Mononuclear cell (primary cell): ENCODE results near the gene DHRS3. TPM values are rescaled to one million over a fixed set of nuclear protein-coding genes. Genes with fewer than 3 reads are reported as not detected.
"Not testable (repeated sequence)": the region's sequence is repeated elsewhere in the genome, so short reads cannot be mapped to it uniquely, and the experiment has no call there.

ENCODE experiments used
- H3K27me3 ChIP-seq: 2 replicates; pipeline ENCODE4 v1.6.0; 2011; ENCODE audit warnings: low read length, control low read depth; ENCODE audit not compliant: insufficient read depth
- H3K4me1 ChIP-seq: 2 replicates; pipeline ENCODE4 v1.5.1; 2011; ENCODE audit warnings: mild to moderate bottlenecking, low read length, control low read depth; ENCODE audit not compliant: insufficient read depth
- H3K4me3 ChIP-seq: 2 replicates; pipeline ENCODE4 v1.5.1; 2011; ENCODE audit warnings: mild to moderate bottlenecking, low read length, moderate library complexity
- H3K9me3 ChIP-seq: 2 replicates; pipeline ENCODE4 v1.5.1; 2011; ENCODE audit warnings: low read depth, mild to moderate bottlenecking, control low read depth, low read length
- total RNA-seq: library from RNA; depleted of rRNA; stranded (reverse); fragments of >200 nt; gene quantifications from one replicate; pipeline ENCODE4 v1.2.3, GENCODE V29; 2012

DHRS3 gene
- total RNA-seq, 1 donor, result 80.4 TPM

DNA sequence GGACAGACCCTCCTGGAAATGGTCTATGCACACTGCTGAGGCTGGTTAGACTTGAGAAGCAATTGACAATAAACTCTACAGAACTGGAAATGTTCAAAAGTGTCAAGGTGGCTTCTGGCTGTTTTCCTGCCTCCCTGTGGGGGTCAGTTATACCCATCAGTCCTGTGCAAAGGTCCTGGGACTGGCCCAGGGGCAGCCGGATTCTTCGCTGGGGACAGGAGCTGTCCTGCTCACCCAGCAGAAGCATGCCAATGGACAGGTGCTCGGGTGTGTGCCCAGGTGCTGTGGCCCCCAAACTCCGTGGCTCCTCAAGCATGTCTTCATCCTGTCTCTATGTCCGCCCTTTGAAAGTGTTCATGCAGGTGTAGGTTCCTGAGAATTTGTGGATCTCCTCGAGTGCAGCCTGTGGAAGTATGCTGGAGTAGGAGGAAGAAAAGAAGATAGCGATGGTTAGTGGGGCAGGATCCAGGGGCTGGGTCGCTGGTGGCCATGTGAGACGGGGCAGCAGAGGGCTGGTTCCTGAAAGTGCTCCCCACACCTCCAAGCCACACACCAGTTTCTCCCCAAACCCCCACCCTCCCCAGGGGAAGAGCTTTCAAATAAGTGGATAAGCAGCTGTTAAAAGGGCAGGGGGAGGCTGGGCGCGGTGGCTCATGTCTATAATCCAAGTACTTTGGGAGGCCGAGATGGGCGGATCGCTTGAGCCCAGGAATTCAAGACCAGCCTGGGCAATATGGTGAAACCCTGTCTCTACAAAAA is 49.8 kb downstream of the DHRS3 start:
- H3K9me3 ChIP-seq, result peaks cover 4% of the 10 kb centered on the region

DNA sequence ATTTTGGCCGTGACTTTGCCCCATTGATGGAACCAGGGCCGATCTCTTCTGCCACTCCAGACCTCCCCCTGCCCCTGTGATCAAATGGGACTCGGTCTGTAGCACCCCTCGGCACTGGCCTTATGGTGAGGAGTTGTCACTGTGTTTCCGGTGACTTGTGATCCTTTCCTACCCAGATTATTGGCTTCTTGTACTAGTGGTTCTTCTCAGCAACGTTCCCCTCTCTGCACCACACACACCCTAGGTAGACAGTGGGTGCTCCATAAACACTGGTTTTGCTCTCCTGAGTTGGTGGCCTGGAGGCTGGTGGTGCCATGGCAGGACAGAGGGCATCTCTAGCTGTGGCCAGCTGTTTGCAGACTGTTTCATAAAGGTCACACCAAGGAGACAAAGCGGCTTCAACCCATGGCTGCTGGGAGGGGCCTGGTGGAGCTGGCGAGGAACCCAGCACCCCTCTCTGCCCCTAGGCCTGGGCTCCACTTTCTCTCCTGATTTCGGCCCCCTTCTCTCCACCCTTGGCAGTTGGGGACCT is 50.7 kb downstream of the DHRS3 start:
- Histone ChIP-seq H3K4me3 (no peak overlapping the region), H3K9me3 (peaks cover 11% of the 10 kb centered on the region), H3K4me1 (no peaks in the 10 kb centered on the region), H3K27me3 (no peaks in the 10 kb centered on the region)

More for the DNA sequence above, 49.8 kb downstream of the DHRS3 start:
- H3K4me3 ChIP-seq, result no peak overlapping the region
- no peaks in the 10 kb centered on the region for H3K27me3 ChIP-seq
- H3K4me1 ChIP-seq, result no peaks in the 10 kb centered on the region

DNA sequence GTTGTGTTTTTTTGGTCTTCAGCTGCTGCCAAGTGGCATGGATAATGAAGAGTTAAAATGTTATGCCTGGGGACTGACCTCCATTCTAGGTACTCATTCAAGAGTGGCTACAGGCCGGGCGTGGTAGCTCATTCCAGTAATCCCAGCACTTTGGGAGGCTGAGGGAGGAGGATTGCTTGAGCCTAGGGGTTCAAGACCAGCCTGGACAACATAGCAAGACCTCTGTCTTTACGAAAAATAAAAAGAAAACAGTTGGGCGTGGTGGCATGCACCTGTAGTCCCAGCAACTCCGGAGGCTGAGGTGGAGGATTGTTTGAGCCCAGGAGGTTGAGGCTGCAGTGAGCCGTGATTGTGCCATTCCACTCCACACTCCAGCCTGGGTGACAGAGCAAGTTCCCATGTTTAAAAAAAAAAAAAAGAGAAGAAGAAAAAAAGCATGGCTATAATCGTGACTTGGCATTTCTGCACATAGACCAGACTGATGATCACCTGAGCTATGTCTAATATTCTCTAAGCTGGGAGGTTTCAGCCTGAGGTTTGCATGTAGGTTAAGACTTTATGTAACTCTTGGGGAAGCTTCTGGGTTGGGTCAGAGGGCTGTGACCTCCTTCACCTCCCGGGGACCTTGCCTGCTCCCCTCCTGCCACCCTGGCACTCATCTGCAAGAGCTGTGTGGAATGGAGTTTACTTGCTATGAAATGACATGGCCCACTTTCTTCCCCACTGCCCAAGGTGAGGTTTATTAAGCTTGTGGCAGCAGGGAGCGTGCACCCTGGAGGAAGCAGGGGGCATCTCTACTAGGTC is 51.3 kb downstream of the DHRS3 start:
- no peaks in the 10 kb centered on the region for H3K27me3 ChIP-seq
- H3K4me1 ChIP-seq, result no peaks in the 10 kb centered on the region
- H3K9me3 ChIP-seq, result peaks cover 11% of the 10 kb centered on the region
- H3K4me3 ChIP-seq, result no peak overlapping the region

DNA sequence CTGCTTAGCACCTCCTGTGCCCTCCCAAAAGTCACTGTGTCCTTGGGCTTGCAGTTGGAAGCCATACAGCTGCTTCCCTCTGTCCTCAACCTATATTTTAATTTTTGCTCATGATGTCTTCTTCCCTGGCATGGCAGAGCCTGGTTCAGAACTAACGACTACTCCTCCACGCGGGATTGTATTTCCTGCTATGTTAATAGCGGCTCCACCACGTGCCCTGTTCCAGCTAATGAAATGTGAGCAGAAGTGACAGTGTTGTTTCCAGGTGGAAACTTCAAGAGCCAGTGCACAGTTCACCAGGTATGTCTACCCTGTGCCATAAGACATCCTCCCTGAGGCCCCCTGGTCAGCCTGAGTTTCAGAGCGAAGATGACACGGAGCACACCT is 52.1 kb downstream of the DHRS3 start:
- Histone ChIP-seq H3K27me3 (no peaks in the 10 kb centered on the region), H3K9me3 (peaks cover 11% of the 10 kb centered on the region), H3K4me1 (no peaks in the 10 kb centered on the region), H3K4me3 (no peak overlapping the region)

DNA sequence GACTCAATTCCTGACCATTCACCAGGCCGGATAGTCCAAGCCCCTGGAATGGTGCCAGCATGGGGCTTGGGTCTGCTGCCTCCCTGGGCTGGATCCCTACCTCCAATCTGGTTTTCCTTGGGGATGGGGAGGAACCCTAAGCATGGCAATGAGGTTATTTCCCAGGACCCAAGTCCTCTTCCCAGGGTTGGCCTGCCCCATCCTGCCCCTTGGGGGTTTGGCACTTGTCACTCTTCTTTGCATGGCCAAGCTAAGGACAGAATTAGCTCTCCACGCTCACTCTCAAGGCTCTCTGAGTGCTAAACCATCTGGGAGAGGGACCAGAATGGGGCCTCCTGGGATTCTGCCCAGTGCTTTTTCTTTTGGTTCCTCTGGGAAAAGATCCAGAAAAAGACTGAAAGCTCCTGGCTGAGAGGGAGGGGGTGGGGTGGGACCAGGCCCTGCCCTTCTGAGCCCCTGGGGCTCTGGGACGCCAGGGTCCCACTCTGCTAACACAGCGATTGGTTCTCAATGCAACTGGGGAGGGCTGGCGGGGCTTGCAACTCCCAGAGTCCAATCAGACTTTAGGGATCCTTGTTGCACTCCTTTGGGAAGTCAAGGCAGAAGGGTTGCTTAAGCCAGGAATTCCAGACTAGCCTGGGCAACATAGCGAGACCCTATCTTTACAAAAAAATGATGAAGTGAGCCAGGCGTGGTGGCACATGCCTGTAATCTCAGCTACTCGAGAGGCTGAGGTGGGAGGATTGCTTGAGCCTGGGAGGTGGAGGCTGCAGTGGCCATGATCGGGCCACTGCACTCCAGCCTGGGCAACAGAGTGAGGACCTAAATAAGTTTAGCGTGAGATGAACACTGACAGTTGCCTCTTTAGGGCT is 52.7 kb downstream of the DHRS3 start:
- Histone ChIP-seq H3K9me3 (peaks cover 11% of the 10 kb centered on the region), H3K4me1 (no peaks in the 10 kb centered on the region), H3K4me3 (no peak overlapping the region), H3K27me3 (no peaks in the 10 kb centered on the region)

DNA sequence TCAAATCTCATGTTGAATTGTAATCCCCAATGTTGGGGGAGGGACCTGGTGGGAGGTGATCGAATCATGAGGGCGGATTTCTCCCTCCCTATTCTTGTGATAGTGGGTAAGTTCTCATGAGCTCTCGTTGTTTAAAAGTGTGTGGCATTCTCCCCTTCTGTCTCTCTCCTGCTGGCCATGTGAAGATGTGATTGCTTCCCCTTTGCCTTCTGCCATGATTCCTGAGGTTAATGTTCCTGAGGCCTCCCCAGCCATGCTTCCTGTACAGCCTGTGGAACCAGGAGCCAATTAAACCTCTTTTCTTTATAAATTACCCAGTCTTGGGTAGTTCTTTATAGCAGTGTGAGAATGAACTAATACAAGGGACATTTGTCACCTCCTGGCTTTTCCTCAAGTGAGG is 53.8 kb downstream of the DHRS3 start:
- not testable (repeated sequence) for H3K4me3 ChIP-seq, H3K27me3 ChIP-seq, H3K4me1 ChIP-seq
- peaks cover 11% of the 10 kb centered on the region for H3K9me3 ChIP-seq

DNA sequence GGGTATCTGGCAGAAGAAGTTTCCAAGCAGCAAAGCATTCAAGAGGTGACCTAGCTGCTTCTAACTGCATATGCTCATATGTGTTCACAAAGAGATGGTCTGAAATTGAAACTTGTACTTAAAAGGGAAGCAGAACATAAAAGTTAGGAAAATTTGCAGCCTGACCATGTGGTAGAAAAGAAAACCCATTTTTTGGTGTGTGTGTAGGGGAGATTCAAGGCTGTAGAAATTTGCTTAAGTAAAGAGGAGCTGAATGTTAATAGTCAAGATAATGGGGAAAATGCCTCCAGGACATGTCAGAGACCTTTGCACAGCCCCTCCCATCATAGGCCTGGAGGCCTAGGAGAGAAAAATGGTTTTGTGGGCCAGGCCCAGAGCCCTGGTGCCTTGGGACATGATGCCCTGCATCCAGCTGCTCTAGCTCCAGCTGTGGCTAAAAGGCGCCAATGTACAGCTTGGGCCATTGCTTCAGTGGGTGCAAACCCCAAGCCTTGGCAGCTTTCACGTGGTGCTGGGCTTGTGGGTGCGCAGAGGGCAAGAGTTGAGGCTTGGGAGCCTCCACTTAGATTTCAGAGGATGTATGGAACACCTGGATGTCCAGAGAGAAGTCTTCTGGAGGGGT is 54.9 kb downstream of the DHRS3 start:
- Histone ChIP-seq H3K4me1 (no peaks in the 10 kb centered on the region), H3K4me3 (no peak overlapping the region), H3K9me3 (peaks cover 11% of the 10 kb centered on the region), H3K27me3 (no peaks in the 10 kb centered on the region)

DNA sequence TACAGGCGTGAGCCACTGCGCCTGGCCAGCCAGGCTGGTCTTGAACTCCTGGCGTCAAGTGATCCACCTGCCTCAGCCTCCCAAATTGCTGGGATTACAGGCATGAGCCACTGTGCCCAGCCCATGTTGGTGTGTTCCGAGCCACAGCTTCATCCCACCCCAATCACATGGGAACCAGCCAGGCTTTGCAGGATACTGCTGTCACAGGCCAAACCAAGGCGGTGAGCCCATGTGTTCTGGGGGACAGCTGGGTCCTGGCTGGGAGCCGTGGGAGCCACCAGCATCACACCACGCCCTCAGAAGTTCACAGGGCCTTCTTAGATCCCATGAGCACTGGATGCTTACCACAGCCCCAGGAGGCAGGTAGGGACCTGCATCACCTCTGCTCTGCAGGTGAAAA is 56.9 kb downstream of the DHRS3 start:
- no peaks in the 10 kb centered on the region for H3K4me1 ChIP-seq
- peaks cover 11% of the 10 kb centered on the region for H3K9me3 ChIP-seq
- H3K4me3 ChIP-seq, result no peak overlapping the region
- no peaks in the 10 kb centered on the region for H3K27me3 ChIP-seq

DNA sequence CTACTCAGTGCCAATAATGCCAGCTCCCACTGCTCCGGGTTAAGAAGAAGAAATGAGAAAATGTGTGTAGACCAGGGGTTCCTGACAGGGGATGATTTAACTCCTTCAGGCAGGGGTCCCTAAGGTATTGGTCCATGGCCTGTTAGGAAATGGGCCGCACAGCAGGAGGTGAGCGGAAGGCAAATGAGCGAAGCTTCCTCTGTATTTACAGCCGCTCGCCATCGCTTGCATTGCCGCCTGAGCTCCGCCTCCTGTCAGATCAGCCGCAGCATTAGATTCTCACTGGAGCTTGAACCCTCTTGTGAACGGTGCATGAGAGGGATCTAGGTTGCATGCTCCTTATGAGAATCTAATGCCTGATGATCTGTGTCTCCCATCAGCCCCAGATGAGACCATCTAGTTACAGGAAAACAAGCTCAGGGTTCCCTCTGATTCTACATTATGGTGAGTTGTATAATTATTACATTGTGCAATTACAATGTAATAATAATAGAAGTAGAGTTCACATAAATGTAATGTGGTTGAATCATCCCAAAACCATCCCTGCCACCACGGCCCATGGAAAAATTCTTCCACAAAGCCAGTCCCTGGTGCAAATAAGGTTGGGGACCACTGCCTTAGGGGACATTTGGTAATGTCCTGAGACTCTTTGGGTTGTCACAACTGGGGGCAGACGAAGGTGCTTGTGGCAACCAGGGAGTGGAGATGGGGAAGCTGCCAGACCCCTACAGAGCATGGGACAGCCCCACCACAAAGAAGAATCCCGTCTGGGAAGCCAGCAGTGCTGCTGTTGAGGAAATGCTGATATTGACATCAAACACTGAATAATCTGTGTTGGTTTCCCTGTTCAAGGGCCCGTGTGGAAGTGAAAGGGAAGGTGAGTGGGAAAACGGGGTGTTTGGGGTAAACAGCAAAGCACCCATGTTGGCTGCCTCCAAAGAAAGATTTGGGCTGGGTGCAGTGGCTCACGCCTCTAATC is 60.8 kb downstream of the DHRS3 start:
- H3K4me3 ChIP-seq, result no peak overlapping the region
- no peaks in the 10 kb centered on the region for H3K4me1 ChIP-seq
- H3K9me3 ChIP-seq, result no peaks in the 10 kb centered on the region
- H3K27me3 ChIP-seq, result no peaks in the 10 kb centered on the region

DNA sequence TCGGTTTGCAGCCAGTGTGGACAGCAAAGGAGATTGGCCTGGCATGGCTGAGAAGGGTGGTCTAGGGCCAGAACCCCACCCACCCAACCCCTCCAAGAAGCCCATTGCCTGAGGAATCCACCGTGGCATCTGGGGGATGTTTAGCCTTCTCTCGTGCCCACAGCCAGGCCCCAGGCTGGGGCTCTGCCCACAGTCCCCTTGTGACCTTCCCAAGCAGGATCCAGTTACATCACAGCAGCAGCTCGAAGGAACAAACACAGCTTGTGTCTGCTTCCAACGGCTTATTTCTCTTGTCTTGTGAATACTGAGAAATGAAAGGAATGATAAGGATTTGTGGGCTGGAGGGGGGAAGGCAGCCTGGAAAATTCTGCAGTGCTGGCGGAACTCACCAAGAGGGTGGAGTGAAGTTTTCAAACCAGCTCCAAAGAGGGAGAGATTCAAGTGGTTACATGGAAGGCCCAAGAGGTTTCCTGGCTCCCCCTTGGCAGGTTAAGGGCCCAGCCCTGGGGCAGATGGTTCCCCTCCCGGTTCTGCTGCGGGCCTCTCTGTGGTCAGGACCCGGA is 61.6 kb downstream of the DHRS3 start:
- no peaks in the 10 kb centered on the region for H3K27me3 ChIP-seq
- H3K4me3 ChIP-seq, result no peak overlapping the region
- H3K4me1 ChIP-seq, result no peaks in the 10 kb centered on the region
- no peaks in the 10 kb centered on the region for H3K9me3 ChIP-seq

DNA sequence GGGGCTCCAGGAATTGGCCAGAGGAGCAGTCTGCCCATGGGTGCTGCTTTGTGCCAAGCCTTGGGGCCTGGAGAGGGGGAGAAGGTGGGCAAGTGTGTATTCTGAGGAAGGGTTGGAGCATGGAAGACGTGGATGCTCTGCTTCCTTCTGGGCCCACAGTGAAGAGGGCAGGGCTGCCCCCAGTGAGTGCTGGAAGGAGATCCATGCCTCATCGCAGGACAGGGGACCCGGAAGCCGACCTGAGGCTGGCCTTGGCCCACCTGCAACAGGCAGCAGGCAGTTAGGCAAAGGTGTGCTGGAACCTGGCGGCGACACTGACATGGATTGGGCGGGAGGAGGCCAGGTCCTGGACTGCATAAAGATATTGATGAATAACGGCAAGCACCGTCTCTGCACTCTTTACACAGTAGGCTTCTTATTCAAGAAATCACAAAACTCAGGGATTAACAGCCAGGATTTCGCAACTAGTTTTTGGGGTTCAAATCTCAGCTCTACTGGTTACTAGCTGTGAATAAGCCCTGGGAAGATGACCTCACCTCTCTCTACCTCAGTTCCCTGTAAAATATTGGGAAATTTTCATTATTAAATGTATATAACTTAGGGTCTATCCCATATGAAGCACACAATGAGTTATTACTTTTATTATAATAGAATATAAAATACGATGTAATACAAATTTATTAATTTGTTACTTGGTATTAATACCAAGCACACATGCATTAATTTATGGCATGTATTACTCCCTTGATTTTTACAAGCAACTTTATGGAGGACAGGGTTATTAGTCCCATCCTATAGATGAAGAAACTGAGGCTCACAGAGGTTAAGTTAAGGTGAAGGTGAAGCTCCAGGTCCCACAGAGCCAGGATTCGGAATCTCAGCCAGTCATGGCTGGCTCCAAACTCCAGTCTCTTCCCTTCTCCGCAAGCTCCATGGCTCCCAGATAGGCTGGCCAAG is 62.3 kb downstream of the DHRS3 start:
- no peak overlapping the region for H3K4me3 ChIP-seq
- H3K4me1 ChIP-seq, result no peaks in the 10 kb centered on the region
- no peaks in the 10 kb centered on the region for H3K27me3 ChIP-seq
- H3K9me3 ChIP-seq, result no peaks in the 10 kb centered on the region

DNA sequence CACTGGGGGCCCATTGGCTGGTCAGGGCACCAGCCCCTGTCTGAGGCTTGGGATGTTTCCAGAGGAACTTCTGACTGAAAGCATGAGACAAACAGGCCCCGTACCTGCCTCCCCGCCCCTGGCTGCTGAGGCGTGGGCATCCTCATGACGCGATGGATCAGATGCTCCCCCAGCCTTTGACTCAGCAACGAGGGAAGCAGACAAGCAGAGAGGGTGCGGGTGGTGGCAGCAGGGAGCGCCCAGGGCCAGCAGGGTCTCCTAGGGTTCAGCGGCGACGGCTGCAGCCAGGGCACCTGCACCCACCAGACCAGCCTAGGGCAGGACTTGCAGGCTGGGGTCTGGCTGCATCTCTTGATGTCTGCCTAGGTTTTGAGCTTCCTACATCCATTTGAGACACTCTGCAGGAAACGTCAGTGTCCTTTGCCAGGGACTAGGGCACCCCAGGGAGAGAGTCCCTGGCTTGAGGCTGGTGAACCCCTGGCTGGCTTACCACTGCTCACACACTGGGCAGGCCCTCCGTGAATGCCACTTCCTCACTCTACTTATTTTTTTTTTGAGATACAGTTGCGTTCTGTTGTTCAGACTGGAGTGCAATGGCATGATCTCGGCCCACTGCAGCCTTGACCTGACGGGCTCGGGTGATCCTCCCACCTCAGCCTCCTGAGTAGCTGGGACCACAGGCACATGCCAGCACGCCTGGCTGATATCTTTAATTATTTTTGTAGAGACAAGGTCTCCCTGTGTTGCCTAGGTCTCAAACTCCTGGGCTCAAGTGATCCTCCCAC is 63.3 kb downstream of the DHRS3 start:
- Histone ChIP-seq H3K27me3 (no peaks in the 10 kb centered on the region), H3K9me3 (no peaks in the 10 kb centered on the region), H3K4me3 (no peak overlapping the region), H3K4me1 (no peaks in the 10 kb centered on the region)
